Smooth muscle cell (in vitro differentiated cells): ENCODE data around the gene ZNF582. TPM values are rescaled to one million over a fixed set of nuclear protein-coding genes. Genes with fewer than 3 reads are reported as not detected.

Source experiments
- DNase-seq: peaks from one replicate; lab custom pipeline; 2025; ENCODE audit not compliant: unreplicated experiment; lab: John Stamatoyannopoulos, UW
- H2AFZ ChIP-seq: fragments of 200-600 bp; sonication (generic); 2 replicates; pipeline ENCODE4 v1.6.0; 2016; ENCODE audit warnings: antibody characterized with exemption, low read depth, mild to moderate bottlenecking
- H3F3A ChIP-seq: fragments of 200-600 bp; sonication (generic); 2 replicates; pipeline ENCODE4 v1.6.0; 2017; ENCODE audit warnings: antibody characterized with exemption, low read depth
- H3K27ac ChIP-seq: fragments of 200-600 bp; sonication (generic); 2 replicates; pipeline ENCODE4 v1.5.1; 2016; ENCODE audit warnings: low read depth, mild to moderate bottlenecking
- H3K27me3 ChIP-seq: fragments of 200-600 bp; sonication (generic); 2 replicates; pipeline ENCODE4 v1.6.1; 2016; ENCODE audit warnings: low read depth, mild to moderate bottlenecking
- H3K36me3 ChIP-seq: fragments of 200-600 bp; sonication (generic); 2 replicates; pipeline ENCODE4 v1.5.1; 2016; ENCODE audit warnings: low read depth
- H3K4me1 ChIP-seq: fragments of 200-600 bp; sonication (generic); 2 replicates; pipeline ENCODE4 v1.5.1; 2016; ENCODE audit warnings: low read depth
- H3K4me2 ChIP-seq: fragments of 200-600 bp; sonication (generic); 2 replicates; pipeline ENCODE4 v1.6.0; 2016; ENCODE audit warnings: mild to moderate bottlenecking
- H3K4me3 ChIP-seq: fragments of 200-600 bp; sonication (generic); 2 replicates; pipeline ENCODE4 v1.5.1; 2016; ENCODE audit warnings: mild to moderate bottlenecking
- H3K79me2 ChIP-seq: fragments of 200-600 bp; sonication (generic); 2 replicates; pipeline ENCODE4 v1.6.0; 2016; ENCODE audit warnings: low read depth, mild to moderate bottlenecking
- H3K9ac ChIP-seq: fragments of 200-600 bp; sonication (generic); 2 replicates; pipeline ENCODE4 v1.6.0; 2016; ENCODE audit warnings: low read depth
- H3K9me3 ChIP-seq: fragments of 200-600 bp; sonication (generic); replicated peaks from 2 replicates; pipeline ENCODE4 v1.5.1; 2016; ENCODE audit warnings: low read depth
- H4K20me1 ChIP-seq: fragments of 200-600 bp; sonication (generic); 2 replicates; pipeline ENCODE4 v1.6.0; 2016; ENCODE audit warnings: low read depth
- CTCF ChIP-seq: fragments of 200-600 bp; sonication (generic); IDR thresholded peaks from 2 replicates; pipeline ENCODE4 v1.5.1; 2017; ENCODE audit warnings: borderline replicate concordance, mild to moderate bottlenecking, antibody characterized with exemption; ENCODE audit not compliant: insufficient read depth, poor library complexity, severe bottlenecking
- WGBS: methylation state at CpG from one replicate; pipeline ENCODE4 v1.1.7; 2016; ENCODE audit warnings: low lambda C conversion rate; 5-methylcytosine and 5-hydroxymethylcytosine counted together
- polyA plus RNA-seq: library from polyadenylated mRNA; unstranded; fragments of >200 nt; fragmentation: Nextera tagmentation; extraction: Ambion mirVana; gene quantifications from 2 replicates; pipeline ENCODE4 v1.2.1, GENCODE V29; 2016
- total RNA-seq: library from RNA; depleted of rRNA; stranded (reverse); fragments of >200 nt; gene quantifications from 2 replicates; pipeline ENCODE4 v1.2.3, GENCODE V29; 2014

Gene ZNF582
- total and polyA plus RNA-seq, 2 experiments from 2014 or later: 0.99 to 3.8 TPM

- Histone ChIP-seq H3K4me3 (no peak overlapping the region), H3K79me2 (peaks cover 6% of the 10 kb centered on the region), H3K27ac (no peak overlapping the region), H2AFZ (no peak overlapping the region), H3K27me3 (no peaks in the 10 kb centered on the region), H3K4me1 (no peaks in the 10 kb centered on the region), H3F3A (peaks cover 4% of the 10 kb centered on the region), H3K9ac (no peak overlapping the region), H4K20me1 (no peaks in the 10 kb centered on the region), H3K4me2 (no peak overlapping the region), H3K36me3 (peaks cover 45% of the 10 kb centered on the region), H3K9me3 (peaks cover 33% of the 10 kb centered on the region)
- WGBS: 67% methylated on average over 1 of the region's 1 CpG
- no peak for DNase-seq
- no peak for TF ChIP-seq CTCF
Measured at GRCh38 chr19:56372281-56372680, 21.1 kb downstream of the ZNF582 start.

GRCh38 chr19:56369886-56370676 is 23.3 kb downstream of the ZNF582 start:
- no peak overlapping the region for H2AFZ ChIP-seq
- DNase-seq: no peak
- H3K4me3 ChIP-seq: peak overlapping the region; percentile 55
- no peak for TF ChIP-seq CTCF
- H4K20me1 ChIP-seq: no peaks in the 10 kb centered on the region
- H3K9me3 ChIP-seq: peaks cover 12% of the 10 kb centered on the region
- H3K27me3 ChIP-seq: no peaks in the 10 kb centered on the region
- WGBS: 90% methylated on average over 3 of the region's 3 CpGs
- peaks cover 6% of the 10 kb centered on the region for H3K79me2 ChIP-seq
- H3K9ac ChIP-seq: no peak overlapping the region
- peaks cover 4% of the 10 kb centered on the region for H3F3A ChIP-seq
- no peaks in the 10 kb centered on the region for H3K4me1 ChIP-seq
- peaks cover 23% of the 10 kb centered on the region for H3K36me3 ChIP-seq
- no peak overlapping the region for H3K4me2 ChIP-seq
- H3K27ac ChIP-seq: no peak overlapping the region

DNA sequence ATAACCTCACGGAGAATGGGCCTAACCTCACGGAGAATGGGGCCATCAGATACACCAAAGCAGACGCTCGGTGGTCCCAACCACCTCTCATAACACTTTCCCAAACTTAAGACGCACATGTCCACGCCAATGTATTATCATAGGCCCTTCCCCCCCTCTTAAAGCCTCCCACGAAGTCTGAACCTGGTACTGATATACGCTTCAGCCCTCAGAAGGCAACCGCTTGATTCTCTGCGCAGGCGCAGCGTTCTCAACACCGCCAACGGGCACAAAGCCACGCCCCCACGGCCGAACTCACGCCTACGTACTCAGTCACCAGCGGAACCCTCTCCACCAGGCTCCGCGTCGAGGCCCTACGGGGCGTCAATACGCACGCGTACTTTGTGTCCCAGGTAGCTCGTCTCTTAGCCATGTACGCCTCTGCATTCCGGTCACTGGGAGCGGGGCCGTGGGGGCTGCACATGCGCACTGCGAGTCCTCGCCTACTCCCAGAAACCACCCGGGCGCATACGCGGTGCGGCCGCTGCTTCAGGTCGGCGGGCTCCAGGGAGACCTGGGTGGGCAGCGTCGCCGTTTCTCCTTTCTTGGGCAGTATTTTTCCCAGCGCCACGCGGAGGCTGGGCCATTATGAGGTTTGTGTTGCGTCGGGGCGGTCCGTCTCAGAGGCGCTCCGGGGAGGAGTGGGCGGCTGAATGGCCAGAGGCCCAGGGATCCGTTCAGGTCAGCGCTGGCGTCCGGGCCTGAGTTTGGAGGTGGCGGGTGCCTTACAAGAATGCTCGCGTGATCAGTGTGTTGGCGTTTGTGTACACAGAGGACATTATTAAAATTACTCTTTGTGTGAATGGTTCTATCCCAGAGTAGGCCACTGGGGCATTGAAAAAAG is 25.3 kb downstream of the ZNF582 start:
- Histone ChIP-seq H3K4me2 (peak overlapping the region; percentile 90), H3F3A (peaks cover 4% of the 10 kb centered on the region), H3K27me3 (no peaks in the 10 kb centered on the region), H3K4me3 (peak overlapping the region; percentile 55), H4K20me1 (no peaks in the 10 kb centered on the region), H3K27ac (peak overlapping the region; percentile 82), H3K4me1 (no peaks in the 10 kb centered on the region), H3K9me3 (no peaks in the 10 kb centered on the region), H3K9ac (peak overlapping the region; percentile 65), H3K79me2 (peaks cover 4% of the 10 kb centered on the region), H3K36me3 (peaks cover 6% of the 10 kb centered on the region), H2AFZ (peak overlapping the region; percentile 83)
- peak; percentile 44 for DNase-seq
- no peak for TF ChIP-seq CTCF
- 43% methylated on average over 65 of the region's 65 CpGs for WGBS
